Measurements from ENCODE around the gene COL5A3.

DNA sequence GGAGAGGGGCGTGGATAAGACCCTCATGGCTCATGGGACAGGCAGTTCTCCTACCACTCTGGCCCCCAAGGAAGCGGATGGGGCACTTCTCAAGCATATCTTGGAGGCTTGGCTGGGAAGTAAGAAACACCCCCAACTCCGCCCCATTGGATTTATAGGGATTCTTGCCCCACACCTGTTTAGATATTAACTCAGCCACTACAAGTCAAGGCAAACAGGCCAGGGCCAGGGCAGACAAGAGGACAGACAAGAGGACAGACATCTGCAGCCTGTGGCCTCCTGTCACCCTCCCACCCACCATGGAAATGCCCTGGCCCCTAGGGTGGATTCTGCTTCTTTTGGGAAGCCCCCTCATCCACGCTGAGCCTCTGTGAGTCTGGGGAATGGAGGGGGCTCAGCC, 27.1 kb upstream of the COL5A3 start:
- TF ChIP-seq, protein P1, sequence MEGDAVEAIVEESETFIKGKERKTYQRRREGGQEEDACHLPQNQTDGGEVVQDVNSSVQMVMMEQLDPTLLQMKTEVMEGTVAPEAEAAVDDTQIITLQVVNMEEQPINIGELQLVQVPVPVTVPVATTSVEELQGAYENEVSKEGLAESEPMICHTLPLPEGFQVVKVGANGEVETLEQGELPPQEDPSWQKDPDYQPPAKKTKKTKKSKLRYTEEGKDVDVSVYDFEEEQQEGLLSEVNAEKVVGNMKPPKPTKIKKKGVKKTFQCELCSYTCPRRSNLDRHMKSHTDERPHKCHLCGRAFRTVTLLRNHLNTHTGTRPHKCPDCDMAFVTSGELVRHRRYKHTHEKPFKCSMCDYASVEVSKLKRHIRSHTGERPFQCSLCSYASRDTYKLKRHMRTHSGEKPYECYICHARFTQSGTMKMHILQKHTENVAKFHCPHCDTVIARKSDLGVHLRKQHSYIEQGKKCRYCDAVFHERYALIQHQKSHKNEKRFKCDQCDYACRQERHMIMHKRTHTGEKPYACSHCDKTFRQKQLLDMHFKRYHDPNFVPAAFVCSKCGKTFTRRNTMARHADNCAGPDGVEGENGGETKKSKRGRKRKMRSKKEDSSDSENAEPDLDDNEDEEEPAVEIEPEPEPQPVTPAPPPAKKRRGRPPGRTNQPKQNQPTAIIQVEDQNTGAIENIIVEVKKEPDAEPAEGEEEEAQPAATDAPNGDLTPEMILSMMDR (optimal IDR thresholded peaks at IDR 0.05 in 1 of 3, IDR thresholded peaks at IDR 0.05 in 1 of 3, conservative IDR thresholded peaks at IDR 0.05 in 1 of 3; ENCODE audit: extremely low read depth in 1 of 3, insufficient read depth in 2 of 3, low read length in 3 of 3): no peak
- no peak for TF ChIP-seq EZH2 (IDR thresholded peaks at IDR 0.05; ENCODE audit: low read length)
